GM21367 (cell line): ENCODE data around the gene KDM3A.

Source experiments
- ATAC-seq: cut with Tn5 transposase; IDR thresholded peaks from one replicate; pipeline ENCODE4 v1.9.1; 2021; ENCODE audit not compliant: unreplicated experiment

Gene KDM3A

GRCh38 chr2:86513948-86514660, 72.9 kb downstream of the KDM3A start:
- ATAC-seq, result no peak

DNA sequence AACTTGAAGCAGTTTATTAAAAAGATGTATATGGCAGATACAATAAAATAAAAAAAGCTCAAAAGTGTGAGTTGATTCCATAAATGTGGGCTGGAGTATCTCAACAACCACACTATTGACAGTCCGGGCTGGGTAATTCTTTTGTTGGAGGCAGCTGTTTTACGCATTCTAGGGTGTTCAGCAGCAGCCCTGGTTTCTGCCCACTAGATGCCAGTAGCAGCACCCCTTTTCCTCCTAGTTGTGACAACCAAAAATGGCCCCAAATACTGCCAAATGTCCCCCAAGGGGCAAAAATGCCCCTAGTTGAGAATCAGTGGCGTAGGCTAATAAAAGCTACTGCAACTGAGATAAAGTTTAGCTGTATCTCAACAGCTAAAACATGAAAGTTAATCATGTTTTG, 77.3 kb downstream of the KDM3A start:
- ATAC-seq, result no peak

DNA sequence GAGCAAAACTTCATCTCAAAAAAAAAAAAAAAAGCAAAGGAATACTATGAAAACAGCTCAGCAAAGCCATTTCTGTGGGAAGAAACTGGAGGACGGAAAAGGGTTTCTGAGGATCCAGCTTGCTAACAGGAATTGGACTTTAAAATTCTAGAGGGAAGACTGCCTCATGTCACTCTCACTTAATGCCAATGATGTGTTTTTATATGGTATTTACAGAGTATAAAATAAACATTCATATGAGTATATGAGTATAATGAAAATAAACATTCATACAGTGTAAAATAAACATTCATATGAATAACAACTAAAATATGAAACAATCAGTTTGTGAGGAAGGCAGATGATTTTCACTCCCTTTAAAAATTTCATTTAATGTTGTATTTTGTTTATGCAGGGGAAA, 78.2 kb downstream of the KDM3A start:
- ATAC-seq, result no peak

DNA sequence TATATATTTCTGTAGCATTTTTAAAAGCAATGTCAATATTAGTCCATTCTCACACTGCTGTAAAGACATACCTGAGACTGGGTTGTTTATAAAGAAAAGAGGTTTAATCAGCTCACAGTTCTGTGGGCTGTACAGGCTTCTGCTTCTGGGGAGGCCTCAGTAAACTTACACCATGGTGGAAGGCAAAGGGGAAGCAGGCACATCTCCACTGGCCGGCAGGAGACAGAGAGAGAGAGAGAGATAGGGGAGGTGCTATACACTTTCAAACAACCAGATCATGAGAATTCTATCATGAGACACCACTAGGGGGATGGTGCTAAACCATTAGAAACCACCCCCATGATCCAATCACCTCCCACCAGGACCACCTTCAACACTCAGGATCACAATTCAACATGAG, 79.0 kb downstream of the KDM3A start:
- no peak for ATAC-seq

DNA sequence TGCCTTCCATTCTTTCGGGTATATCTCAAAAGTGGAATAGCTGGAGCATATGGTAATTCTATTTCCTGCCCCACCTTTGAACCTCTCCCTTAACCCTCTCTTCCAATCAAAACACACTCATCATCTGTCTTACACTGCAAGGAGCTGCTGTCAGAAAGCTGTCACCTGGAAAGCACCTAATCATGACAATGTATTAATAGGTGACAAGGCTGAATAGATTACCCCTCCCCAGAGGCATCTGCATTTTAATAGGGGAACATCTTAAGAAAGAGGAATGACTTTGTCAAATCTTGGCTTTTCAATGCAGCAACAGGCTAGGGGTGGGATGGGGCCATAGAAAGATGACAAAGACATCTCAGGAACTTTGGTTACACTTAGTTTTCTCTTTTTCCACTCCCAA, 80.8 kb downstream of the KDM3A start:
- no peak for ATAC-seq

DNA sequence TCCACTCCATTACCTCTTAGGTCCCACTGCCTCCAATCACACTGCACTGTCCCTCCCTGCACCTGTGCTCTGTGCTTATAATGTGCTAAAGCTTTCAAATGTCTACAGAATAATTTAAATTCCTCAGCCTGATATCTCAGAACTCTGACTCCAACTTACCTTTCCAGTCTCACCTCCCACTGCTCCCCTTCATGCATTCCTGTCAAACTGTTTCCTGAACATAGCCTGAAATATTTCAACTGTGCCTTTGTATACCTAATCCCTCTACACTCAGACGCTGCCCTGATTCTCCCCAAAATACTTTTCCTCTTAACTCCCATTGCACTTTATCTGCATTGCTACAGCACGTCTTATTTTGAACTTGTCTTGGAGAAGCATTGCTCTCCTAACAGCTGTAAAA, 81.5 kb downstream of the KDM3A start:
- no peak for ATAC-seq

DNA sequence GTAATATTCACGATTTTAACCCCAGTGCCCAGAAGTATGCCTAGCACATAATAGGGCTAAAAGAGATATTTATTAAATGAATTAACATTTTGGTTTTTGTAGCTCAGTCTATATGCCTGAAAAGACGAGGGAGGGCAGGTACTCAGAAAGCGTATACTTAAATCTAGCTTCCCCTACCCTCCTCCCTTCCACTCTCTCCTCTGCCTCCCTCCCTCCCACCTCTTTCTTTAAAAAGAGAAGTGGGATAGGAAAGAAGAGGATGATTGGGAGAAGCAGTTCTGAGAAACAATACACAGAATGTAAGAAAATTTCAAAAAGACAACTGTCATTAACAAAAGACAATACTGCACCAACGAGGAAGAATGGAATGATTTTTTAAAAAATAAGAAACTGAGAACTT, 82.3 kb downstream of the KDM3A start:
- ATAC-seq, result no peak

DNA sequence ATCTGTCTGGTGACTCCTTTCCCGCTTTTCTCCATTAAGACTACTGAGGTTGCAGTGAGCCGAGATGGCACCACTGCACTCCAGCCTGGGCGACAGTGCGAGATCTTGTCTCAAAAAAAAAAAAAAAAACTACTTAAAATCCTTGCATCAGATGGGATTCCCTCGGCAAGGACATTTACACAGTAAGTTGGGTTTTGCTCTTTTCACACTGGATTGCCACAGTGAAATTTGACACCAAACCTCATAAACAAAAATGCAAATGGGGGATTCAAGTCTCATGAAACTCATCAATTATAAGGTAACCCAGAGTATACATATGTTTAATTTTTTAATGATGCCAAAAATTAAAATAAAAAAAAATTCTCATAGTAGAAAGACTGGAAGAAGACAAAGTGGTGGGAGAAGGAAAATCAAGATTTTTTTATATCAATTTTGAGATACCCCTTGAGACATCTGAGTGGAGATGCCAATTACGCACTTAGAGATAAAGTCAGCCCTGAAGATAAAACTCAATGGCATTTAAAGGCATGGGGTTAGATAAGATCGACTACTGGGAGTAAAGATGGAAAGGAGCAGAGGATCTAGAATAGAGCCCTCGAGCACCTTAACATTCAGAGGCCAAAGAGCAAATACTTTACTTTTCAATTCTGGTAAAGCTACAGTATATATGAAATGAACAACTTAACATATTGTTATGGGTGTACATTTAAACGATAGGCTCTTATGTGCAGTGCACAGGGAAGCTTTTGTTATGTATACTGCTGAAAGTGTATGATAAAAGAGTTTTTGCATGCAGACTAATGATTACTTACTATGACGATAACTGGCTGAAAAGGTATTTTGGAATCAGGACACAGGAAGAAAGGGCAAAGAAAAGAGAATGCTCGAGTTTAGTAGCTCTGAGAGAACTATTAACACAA, 84.5 kb downstream of the KDM3A start:
- ATAC-seq, result no peak

GRCh38 chr2:86533589-86533988, 92.4 kb downstream of the KDM3A start:
- ATAC-seq, result no peak

- ATAC-seq, result no peak
These were observed 100.2 kb downstream of the KDM3A start for GRCh38 chr2:86541334-86541733.
